Uterus (tissue), 2 donors: ENCODE results near the gene ST6GALNAC5.

Experiments
- CTCF ChIP-seq, 4 experiments: fragments of 200-600 bp in 2 of 4; fragments of 450-650 bp in 2 of 4; sonication (generic) in 2 of 4; IDR thresholded peaks; one replicate each; pipeline ENCODE4 v1.5.1; 2016 to 2019; ENCODE audit warnings: antibody characterized with exemption in 4 of 4, mild to moderate bottlenecking in 2 of 4, moderate library complexity in 1 of 4
- POLR2A ChIP-seq, 2 donors: fragments of 450-650 bp; IDR thresholded peaks; one replicate each; pipeline ENCODE4 v1.6.1; 2016; ENCODE audit warnings: antibody characterized with exemption in 2 of 2, mild to moderate bottlenecking in 1 of 2, moderate library complexity in 1 of 2

- TF ChIP-seq POLR2A (IDR thresholded peaks at IDR 0.05) (no peak), CTCF (IDR thresholded peaks at IDR 0.05) (no peak)
Observed at GRCh38 chr1:76841460-76841859, 25.8 kb upstream of the ST6GALNAC5 start.
